Measurements from ENCODE around the gene LAG3.
"Not testable (repeated sequence)": the region's sequence is repeated elsewhere in the genome, so short reads cannot be mapped to it uniquely, and the experiment has no call there.

Gene LAG3

DNA sequence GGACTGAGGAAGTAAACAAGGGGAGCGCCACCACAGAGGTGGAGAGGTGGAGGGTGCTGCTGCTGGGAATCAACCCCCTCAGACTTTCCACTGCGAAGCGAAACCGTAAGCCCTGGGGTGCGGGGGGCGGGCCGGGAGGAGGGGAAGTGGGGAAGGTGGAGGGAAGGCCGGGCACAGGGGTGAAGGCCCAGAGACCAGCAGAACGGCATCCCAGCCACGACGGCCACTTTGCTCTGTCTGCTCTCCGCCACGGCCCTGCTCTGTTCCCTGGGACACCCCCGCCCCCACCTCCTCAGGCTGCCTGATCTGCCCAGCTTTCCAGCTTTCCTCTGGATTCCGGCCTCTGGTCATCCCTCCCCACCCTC, at the start of gene LAG3:
Gene LAG3, plus strand, starts transcription at position 190 of the 365 bp plus-strand sequence. CDS start 333 bp downstream, outside the sequence.
- no peak for DNase-seq

DNA sequence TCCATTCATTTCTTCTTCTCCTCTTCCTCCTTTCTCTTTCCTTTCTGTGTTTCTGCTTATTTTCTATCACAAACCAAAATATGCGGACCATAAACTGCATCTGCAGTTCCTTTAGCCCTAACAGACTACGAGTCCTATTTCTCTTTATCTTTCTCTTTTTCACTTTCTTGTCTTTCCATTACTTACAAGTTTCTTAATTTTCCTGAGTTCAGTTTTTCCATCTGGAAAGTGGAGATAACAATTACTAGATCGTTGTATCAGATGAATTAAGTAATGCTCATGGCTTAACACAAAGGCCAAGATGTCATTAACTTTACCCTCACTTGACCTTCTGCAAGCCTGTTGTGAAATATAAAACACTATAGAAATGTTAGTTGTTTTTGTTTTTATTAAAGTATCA, 49.5 kb upstream of the LAG3 start:
- no peak for DNase-seq

DNA sequence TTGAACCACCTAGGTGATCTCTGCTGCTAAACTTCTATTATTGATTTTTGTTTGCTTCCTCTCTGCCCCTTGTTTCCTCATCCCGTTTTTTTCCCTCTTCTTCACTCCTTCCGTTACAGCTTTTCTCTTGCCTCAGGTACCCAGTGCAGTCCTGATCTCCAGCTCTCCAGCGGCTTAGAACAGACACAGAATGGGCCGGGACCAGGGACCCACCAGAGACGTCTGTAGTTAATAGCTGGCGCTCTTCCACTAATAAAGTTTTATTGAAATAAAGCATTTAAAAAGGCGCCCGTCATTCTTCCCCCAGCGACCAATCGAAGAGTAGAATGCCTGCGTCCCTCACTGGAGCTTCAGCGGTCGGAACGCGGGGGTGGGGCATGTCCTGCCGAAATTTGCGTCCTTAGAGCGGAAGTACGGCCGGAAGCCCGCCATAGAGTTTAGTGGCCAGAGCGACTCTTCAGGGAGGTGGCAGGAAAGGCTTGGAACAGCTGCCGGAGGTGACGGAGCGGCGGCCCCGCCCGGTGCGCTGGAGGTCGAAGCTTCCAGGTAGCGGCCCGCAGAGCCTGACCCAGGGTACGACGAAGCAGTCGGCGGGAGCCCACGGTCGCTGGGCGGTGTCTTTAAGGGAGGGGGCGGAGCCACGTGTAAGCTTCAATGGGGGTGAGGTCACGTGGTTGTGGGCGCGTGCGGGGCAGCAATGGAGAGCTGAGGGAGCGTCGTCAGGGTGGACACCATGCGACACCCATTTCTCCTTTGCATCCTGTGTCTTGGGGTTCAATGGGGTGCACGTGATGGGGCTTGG, 48.5 kb upstream of the LAG3 start, which contains the start of gene COPS7A:
Gene COPS7A, plus strand, starts transcription at position 440 of the 802 bp plus-strand sequence. CDS start 611 bp downstream, outside the sequence.
- DNase-seq = peak; percentile 98

DNA sequence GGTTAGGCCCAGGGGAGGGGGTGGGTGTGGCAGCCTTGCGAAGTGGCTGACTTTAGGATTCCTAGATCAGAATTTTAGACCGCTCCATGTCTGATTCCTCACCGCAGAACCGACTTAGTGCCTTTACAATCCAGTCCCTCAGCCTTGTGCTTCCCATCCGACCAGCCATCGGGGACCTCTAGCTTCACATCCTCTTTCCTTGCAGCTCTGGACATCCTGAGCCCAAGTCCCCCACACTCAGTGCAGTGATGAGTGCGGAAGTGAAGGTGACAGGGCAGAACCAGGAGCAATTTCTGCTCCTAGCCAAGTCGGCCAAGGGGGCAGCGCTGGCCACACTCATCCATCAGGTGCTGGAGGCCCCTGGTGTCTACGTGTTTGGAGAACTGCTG, 47.9 kb upstream of the LAG3 start:
- no peak for DNase-seq

DNA sequence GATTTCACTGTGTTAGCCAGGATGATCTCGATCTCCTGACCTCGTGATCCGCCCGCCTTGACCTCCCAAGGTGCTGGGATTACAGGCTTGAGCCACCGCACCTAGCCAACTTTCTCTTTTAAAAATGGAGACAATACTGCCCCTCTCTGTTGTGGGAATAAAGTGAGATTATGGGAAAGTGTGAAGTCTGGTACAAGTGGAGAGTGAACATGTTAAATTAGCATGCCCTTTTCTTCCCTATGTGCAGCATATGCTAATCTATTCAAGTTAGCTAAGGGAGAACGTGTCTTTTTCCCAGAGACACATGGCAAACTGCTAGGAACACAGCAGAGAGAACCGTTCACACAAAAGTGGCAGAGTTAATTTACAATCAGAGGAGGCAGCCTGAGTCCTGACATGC, 47.0 kb upstream of the LAG3 start:
- no peak for DNase-seq

DNA sequence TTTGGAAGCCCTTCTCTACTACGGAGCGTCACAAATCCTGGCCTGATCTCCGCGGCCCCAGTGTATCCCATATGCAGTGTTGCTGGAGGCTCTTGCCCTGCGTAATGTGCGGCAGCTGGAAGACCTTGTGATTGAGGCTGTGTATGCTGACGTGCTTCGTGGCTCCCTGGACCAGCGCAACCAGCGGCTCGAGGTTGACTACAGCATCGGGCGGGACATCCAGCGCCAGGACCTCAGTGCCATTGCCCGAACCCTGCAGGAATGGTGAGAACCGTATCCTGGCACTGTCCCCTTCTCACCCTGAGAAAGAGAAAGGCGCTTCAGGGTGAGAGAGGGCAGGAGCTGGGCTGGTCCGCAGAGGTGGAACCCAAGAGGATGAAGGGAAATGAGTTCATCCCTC, 43.1 kb upstream of the LAG3 start:
- no peak for DNase-seq

DNA sequence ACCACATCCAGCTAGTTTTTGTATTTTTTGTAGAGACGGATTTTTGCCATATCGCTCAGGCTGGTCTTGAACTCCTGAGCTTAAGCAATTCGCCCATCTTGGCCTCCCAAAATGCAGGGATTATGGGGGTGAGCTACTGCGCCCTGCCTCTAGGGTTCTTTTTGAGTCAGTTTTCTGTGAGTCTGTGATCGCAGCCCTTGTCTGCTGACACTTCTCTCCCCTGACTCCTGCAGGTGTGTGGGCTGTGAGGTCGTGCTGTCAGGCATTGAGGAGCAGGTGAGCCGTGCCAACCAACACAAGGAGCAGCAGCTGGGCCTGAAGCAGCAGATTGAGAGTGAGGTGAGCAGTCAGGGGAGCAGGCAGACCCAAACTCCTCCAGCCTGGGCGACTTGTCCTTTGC, 42.2 kb upstream of the LAG3 start:
- DNase-seq = no peak

DNA sequence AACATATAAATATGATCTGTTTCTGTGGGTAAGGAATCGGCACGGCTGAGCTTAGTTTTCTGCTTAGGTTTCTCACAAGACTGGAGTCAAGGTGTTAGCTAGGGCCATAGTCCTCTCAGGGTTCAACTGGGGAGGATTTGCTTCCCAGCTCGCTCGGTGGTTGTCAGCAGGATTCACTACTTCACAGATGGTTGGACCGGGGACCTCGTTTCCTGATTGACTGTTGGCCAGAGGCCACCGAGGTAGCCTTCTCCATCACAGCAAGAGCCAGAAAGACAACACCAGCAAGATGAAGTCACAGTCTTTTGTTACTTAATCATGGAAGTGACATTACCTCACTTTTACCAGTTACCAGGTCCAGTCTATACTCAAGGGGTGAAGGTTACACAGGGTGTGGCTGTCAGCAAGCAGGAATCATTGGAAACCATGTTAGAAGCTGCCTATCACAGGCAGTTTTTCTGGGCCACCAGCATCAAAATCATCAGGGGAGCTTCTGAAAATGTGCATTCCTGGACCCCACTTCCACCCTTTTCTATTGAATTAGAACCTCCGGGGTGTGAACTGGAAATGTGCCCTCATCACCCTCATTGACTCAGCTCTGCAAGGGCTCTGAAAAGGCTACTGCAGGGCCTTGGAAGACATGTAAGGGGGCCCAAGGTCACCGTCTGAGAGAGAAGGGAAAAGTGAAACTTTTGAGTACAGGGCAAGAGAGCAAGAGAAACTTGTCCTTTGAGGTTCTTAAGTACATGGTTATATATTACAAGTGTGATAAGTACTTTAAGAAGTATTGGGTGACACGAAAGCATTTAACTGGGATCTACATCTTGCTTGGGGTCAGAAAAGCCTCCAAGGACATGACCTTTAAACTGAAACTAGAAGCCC, 37.6 kb upstream of the LAG3 start:
- DNase-seq = no peak

DNA sequence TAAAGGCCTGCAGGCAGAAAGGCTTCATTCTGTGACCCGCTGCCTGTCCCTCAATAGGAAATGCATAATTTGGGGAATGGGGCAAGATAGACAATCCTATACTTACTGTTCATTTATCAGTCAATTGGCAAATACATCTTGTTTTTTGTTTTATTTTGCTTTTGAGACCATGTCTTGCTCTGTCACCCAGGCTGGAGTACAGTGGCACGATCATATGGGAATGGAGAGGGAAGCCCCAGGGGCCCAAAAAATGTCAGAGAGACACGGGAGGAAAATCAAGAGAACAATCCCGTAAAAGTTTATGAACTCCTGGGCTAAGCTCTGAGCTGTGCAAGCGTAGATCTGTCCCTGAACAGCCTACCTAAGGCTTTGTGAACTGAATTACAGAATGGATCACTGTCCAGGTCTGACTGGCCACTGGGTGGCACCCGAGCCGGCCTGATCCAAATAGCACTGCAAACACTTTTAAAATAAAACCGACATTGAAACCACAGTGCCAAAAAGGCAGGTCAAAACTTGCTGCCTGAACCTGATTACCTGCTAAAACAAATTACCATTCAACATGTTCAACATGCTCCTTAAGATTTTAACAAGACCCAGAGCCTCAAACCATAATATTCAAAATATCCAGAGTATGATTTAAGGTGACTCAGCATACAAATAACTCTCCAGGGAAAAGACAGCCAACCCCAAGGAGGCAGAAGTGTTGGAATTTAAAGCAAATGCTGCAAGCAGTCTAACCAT, 36.7 kb upstream of the LAG3 start:
- DNase-seq = peak; percentile 15

DNA sequence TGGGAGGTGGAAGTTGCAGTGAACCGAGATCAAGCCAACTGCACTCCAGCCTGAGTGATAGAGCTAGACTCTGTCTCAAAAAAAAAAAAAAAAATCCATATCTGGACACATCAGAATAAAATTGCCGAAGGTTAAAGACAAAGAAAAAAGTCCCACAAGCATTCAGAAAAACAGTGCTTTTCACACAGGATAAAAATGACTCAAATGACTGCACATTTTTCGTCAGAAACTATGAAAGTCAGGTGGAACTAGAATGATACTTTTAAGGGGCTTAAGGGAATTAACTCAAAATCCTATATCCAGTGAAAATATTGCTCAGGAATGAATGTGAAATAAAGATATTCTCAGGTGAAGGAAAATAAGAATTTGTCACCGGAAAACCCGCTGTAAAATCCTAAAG, 35.6 kb upstream of the LAG3 start:
- no peak for DNase-seq

DNA sequence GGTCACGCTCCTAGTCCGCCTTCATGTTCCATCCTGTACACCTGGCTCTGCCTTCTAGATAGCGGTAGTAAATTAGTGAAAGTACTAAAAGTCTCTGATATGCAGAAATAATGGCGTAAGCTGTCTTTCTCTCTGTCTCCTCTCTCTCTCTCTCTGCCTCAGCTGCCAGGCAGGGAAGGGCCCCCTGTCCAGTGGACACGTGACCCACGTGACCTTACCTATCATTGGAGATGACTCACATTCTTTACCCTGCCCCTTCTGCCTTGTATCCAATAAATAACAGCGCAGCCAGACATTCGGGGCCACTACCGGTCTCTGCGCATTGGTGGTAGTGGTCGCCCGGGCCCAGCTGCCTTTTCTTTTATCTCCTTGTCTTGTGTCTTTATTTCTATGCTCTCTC, 30.2 kb upstream of the LAG3 start:
- not testable (repeated sequence) for DNase-seq

DNA sequence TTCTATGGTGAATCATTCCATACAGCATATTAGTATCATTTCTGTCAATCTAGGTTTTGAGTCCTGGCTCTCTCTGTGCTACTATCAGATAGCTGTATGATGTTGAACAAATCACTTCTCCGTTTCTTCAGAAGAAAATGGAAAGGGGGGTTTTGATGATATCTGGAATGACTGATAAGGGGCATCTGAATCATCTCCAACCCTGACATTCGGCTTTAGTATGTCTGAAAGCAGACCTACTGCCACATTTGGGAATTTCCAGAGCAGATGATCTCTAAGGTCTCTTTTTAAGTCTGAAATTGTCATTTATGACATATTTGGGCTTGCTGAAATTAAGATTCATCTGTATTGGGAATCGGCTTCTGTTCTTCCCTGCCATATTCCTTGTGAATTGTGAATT, 29.5 kb upstream of the LAG3 start:
- DNase-seq = no peak

DNA sequence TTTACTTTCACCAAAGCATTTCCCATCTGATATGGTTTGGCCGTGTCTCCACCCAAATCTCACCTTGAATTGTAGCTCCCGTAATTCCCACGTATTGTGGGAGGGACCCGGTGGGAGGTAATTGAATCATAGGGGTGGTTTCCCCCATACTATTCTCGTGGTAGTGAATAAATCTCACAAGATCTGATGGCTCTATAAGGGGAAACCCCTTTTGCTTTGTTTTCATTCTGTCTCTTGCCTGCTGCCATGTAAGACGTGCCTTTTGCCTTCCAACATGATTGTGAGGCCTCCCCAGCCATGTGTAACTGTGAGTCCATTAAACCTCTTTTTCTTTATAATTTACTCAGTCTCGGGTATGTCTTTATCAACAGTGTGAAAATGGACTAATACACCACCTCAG, 29.0 kb upstream of the LAG3 start:
- DNase-seq = not testable (repeated sequence)

DNA sequence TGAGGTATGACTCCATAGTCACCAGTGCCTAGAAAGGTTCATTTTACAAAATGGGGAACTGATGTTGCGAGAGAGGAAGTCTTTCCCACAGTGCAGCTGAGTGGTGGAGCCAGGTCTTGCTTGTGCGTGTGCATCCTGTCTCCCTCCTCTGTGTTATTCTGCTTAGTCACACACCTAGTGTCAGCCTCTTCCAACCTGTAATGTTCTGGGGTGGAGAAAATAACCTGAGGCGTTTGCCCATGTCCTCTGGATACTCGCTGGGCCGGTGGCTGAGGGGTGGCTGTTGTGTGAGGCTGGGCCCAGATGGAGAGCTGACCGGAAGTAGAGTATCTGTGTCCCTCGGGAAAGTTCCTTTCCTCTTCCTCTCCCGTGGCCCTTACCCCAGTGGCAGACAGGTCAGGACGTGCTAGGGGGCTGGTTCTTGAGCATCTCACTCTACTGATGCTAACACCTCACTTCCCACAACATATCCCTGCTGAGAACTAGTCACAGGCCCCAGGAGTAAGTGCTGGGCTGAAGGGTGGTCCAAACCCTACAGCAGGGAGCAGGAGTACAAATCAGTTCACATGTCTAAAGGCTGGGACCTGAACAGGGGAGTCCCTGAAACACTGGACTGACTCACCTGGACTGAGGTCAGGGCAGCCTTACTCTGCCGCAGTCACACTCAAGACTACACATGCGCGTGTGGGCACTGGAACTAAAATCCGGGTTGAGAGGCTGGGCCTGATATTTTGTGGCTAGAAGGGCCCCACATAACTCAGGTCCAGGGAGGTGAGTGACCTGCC, 26.4 kb upstream of the LAG3 start:
- DNase-seq = no peak

DNA sequence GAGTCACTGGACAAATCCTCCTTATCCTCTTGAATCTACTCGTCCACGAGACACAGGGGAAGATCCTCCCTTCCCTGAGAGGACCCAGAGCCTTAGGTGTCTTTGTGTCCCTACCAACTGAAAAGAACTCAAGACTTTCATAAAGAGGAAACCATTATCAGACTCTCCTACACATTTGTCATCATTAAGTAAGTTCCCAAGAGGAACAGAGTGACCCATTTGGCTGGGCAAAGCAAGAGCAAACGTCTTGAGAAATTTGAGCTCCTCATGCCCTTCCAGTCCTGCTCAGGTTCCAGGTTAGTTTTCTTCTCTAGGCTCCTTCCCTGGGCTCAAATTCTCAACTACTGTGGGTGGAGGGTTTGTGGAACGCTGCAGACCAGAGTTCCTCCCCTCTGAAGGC, 25.1 kb upstream of the LAG3 start:
- DNase-seq = no peak

DNA sequence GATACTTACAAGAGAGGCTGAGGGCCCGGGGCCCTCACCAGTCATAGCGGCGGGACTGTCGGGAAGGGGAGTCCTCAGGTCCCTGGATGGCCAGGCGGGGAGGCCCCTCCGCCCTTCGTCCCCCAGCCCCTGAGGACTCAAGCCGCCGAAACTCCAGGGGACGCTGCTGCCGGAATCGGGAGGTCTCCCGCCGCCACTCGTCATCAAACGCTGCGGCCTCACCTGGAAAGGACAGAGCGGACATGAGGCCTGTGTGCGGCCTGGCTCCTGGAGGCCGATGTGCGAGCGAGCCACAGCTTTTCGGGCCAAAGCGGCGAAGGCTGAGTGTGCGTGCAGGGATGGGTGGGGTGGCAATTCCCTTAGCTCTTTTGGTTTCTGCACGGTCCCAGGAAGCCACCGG, 23.6 kb upstream of the LAG3 start:
- no peak for DNase-seq

DNA sequence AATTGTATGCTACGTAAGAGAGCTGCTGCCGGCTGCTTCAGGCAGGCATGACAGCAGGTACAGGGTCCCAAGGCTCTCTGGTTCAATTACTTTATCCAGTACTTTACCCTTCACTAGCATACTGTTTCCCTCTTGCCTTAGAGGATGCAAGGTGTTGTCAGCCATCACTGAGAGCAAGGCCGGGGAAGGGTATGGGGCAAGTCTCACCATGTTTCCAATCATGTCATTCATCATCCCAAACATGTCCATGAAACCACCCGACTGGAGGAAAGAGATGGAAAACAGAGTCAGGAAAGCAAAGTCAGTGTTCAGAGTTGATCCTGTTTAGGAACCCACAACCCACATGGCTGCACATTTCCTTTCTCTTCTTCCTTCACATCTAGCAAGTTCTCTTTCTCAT, 21.8 kb upstream of the LAG3 start:
- DNase-seq = no peak

DNA sequence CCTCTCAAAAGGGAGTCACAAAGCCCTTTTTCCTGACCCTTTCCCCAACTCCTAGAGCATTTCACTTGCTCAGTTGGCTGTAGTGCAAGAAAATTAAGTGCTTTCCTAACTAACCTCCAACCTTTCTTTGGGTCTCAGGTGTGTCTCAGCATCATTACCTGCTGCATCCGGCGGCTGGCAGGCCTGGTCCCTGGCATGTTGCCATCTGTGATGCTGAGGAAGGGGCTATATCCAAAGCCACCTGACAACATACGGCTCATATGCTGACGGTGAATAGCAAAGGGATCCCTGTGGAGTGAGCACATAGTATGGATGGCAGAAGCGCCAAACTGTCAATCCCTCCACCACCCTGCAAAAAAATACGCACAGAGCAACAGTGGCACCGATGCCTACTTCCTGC, 20.6 kb upstream of the LAG3 start:
- DNase-seq = no peak

DNA sequence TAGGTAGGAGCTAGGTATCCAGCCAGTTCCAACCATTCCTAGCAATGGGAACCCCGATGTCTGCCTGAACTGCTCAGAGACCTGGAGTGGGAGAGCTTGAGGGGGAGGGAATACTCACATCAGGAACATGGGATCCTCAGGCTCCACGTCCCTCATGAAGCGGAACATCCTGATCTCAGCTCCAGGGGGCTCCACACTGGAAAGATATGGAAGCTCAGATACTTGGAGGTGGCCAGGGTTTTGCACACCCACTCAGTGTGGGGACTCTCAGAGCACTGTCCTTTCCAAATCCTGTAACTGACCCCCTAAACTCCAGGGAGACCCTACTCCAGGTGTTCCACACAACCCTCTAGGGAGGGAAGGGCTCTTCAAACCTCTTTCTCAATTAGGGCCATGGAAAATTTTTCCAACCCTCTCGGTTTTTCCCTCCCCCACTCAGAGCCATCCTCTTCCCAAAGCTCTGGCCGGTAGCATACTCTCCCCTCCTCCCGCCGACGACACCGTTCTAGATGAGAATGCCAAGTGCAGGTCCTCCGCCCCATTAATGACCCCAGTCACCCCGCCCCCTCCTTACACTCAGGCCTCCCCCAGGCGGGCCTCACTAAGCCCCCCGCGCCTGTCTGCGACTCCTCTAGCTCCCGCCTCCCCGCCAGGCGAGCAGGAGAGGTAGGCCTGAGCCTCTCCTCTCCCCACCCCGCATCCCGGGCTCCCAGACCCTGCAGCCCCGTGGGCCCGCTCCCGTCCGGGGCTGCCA, 20.0 kb upstream of the LAG3 start:
- DNase-seq = no peak

DNA sequence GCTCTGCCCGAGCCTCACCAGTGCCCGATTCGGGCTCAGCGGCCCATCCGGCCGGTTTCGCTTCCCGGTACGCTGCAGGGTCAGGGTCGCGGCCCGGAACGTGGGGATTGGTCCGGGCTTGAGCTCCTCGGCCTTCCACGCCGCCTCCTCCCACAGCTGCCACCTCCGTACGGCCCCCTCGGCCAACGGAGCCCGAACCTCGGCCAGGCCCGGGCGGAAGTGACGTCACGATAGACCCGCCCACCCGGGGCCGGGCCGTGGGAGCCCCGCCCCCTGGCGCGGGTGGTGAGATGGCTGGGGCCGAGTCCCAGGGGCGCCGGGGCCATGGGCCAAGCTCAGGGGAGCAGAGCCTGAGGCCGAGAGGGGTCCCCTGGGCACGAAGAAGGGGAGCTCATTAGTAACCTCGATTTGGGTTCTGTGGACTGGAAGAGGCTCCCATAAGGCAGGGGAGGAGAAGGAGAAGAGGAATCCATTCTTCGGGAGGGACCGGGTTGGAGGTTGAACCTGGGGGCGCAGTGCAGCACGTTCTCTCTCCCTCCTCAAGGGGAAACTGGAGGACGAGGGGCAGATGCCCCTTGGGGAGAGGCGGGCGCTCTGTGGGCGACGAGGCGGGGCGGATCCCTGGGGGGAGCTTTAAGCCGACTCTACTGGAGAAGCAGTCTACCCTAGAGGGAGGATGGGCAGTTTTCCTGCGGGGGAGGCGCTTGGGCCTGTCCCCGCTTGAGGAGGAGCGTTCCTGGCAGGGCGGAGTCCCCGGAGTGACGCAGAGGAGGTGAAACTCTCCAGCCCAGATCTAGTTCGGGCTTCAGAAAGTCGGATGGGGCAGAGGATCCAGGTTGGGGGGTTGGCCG, 19.2 kb upstream of the LAG3 start, which contains the start of gene MLF2:
Gene MLF2, minus strand, starts transcription at position 221 of the 851 bp plus-strand sequence. CDS start 807 bp downstream, outside the sequence.
- peak; percentile 81 for DNase-seq
